Lower leg skin (tissue), 3 donors: ENCODE results near the gene IDNK.

Source experiments
- CTCF ChIP-seq, 3 donors: fragments of 450-650 bp; IDR thresholded peaks; one replicate each; pipeline ENCODE4 v1.5.1; 2016; ENCODE audit warnings: antibody characterized with exemption in 3 of 3, mild to moderate bottlenecking in 3 of 3, moderate library complexity in 2 of 3
- POLR2A ChIP-seq, 2 donors: fragments of 450-650 bp; IDR thresholded peaks; one replicate each; pipeline ENCODE4 v1.6.1; 2016 to 2017; ENCODE audit warnings: antibody characterized with exemption in 2 of 2, mild to moderate bottlenecking in 1 of 2, moderate library complexity in 1 of 2

- TF ChIP-seq CTCF (IDR thresholded peaks at IDR 0.05) (no peak), POLR2A (IDR thresholded peaks at IDR 0.05) (no peak)
Observed at GRCh38 chr9:83677596-83677995, 54.7 kb downstream of the IDNK start.
